ENCODE results near the gene ZNF529.
"Not testable (repeated sequence)": the region's sequence is repeated elsewhere in the genome, so short reads cannot be mapped to it uniquely, and the experiment has no call there.

Gene ZNF529

GRCh38 chr19:36573020-36573894 lies at the start of gene ZNF529:
Gene ZNF529 (minus strand): TSS chr19:36573292. CDS start chr19:36572346, 946 bp downstream.
- DNase-seq (ENCODE audit: low spot score): peak; percentile 87

GRCh38 chr19:36605877-36606478 lies 32.9 kb upstream of the ZNF529 start:
- DNase-seq (ENCODE audit: low spot score): no peak

- peak; percentile 83 for DNase-seq (ENCODE audit: low spot score)
These were observed 32.2 kb upstream of the ZNF529 start, which contains the start of gene ZNF382 for GRCh38 chr19:36605101-36605876. Gene ZNF382 (plus strand): TSS chr19:36605313. CDS start chr19:36609915, 4,602 bp downstream.

GRCh38 chr19:36604656-36605100 lies 31.6 kb upstream of the ZNF529 start:
- peak; percentile 78 for DNase-seq (ENCODE audit: low spot score)

GRCh38 chr19:36602681-36603080 lies 29.6 kb upstream of the ZNF529 start:
- DNase-seq (ENCODE audit: low spot score): not testable (repeated sequence)

- DNase-seq (ENCODE audit: low spot score): no peak
These were observed 6.2 kb upstream of the ZNF529 start for GRCh38 chr19:36579255-36579654.

- DNase-seq (ENCODE audit: low spot score): no peak
These were observed 4.3 kb upstream of the ZNF529 start for GRCh38 chr19:36577271-36577996.

- DNase-seq (ENCODE audit: low spot score): no peak
These were observed 1.6 kb upstream of the ZNF529 start for GRCh38 chr19:36574741-36575140.

GRCh38 chr19:36573895-36574720 lies 1.0 kb upstream of the ZNF529 start:
- DNase-seq (ENCODE audit: low spot score): no peak

- DNase-seq (ENCODE audit: low spot score): no peak
These were observed 486 bp downstream of the ZNF529 start for GRCh38 chr19:36572593-36573019.

GRCh38 chr19:36564391-36564790 lies 8.7 kb downstream of the ZNF529 start:
- no peak for DNase-seq (ENCODE audit: low spot score)

GRCh38 chr19:36547001-36547732 lies 25.9 kb downstream of the ZNF529 start:
- no peak for DNase-seq (ENCODE audit: low spot score)

- peak; percentile 0 for DNase-seq (ENCODE audit: low spot score)
These were observed 44.1 kb downstream of the ZNF529 start for GRCh38 chr19:36528921-36529518.

GRCh38 chr19:36528194-36528920 lies 44.7 kb downstream of the ZNF529 start, which contains the start of gene ZNF260:
Gene ZNF260 (minus strand): TSS chr19:36528271. CDS start chr19:36515238, 13,033 bp downstream.
- peak; percentile 94 for DNase-seq (ENCODE audit: low spot score)

GRCh38 chr19:36527873-36528193 lies 45.3 kb downstream of the ZNF529 start:
- DNase-seq (ENCODE audit: low spot score): no peak

- DNase-seq (ENCODE audit: low spot score): no peak
These were observed 45.8 kb downstream of the ZNF529 start for GRCh38 chr19:36527341-36527740.

- no peak for DNase-seq (ENCODE audit: low spot score)
These were observed 46.5 kb downstream of the ZNF529 start for GRCh38 chr19:36526581-36526980.

GRCh38 chr19:36524617-36525016 lies 48.5 kb downstream of the ZNF529 start:
- no peak for DNase-seq (ENCODE audit: low spot score)
